HL-60/S4 (cell line): ENCODE measurements around the gene TMEM179.

Experiments
- in situ Hi-C: fragments of 300-500 bp; cut with MboI; formaldehyde crosslinking; loops from 2 replicates; pipeline ENCODE4 v1.14.3; 2022; ENCODE audit warnings: low sequenced_read_pairs

The TMEM179 gene

DNA sequence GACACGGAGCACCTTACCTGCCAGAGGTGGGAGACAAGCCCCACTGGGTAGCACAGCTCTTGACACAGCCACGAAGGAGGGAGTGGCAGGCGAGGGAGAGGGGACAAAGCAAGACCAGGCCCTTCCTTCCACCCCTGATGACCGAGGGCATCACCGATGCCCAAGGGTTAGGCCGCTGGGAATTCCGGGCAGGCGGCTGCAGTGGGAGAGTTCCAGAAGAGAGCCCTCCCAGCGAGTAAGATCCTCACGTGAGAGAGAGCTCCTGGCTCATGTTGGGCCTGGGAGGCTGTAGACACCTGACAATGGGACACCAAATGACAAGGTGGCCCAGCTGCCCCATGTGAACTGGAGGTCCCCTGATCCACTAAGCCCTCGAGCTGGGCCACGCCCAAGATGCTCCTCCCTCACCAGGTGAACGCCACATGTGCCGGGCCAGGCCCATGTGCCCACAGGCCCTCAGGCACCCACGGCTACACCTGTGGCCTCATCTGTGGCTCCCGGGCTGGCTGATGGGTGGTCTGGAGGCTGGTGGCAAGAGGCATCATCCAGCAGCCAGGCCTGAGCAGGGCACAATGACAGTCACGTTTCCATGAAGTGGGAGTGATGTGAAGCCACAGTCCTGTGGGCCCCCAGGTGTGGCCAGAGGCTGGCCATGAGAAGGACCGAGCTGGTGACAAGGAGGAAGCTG, 57.1 kb downstream of the TMEM179 start:
- in situ Hi-C loops, result no loop called here

DNA sequence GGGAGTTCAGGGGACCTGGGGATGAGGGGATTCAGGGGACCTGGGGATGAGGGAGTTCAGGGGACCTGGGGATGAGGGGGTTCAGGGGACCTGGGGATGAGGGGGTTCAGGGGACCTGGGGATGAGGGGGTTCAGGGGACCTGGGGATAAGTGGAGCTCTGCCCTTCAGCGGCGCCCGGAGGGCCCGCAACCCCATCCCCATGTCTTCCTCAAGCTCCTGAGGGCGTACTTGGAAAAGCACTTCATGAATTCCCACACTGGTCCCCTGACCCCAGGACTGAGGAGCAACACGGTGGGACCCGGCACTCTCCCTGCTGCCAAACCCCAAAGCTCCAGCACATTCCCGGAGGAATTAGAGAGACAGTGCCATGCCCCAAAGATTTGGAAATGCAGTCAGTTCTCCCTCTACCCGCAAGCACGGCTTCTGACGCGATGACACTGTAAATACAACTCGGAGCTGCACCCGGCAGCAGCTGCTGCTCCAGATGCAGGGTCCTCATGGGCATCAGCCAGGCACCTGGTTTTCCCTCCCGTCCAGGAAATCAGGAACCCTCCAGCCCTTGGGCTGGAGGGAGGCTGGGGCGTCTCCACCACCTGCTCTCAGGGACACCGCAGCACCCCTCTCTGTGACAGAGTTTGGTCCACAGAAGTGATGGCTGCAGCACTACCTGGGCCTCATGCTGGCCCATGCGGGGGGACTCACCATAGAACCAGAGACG, 57.8 kb downstream of the TMEM179 start:
- in situ Hi-C loops, result no loop called here

DNA sequence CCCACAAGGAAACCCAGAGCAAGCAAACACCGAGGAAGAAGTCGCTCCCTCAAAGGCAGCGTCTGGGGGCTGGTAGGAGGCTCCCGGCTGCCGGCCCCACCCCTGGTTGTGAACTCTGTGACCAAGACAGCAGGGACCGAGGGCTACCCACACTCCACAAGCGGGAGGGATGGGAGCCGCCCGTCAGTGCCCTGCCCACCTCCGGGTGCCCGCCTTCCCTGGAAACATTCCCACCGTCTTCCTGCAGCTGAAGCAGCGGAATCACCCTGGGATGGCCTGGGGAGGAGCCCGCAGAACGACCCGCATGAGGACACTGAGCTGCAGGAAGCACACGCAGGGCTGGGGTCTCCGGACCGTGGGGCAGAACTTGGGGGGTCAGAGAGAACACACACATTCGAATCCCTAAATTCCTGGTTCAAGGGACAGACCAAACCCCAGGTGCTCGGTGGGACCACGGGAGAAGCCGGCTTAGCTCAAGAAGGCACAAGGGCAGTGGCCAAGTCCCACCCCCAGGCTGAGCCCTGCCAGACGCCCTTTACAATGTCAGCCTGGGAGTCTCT, 58.5 kb downstream of the TMEM179 start:
- in situ Hi-C loops, result no loop called here

DNA sequence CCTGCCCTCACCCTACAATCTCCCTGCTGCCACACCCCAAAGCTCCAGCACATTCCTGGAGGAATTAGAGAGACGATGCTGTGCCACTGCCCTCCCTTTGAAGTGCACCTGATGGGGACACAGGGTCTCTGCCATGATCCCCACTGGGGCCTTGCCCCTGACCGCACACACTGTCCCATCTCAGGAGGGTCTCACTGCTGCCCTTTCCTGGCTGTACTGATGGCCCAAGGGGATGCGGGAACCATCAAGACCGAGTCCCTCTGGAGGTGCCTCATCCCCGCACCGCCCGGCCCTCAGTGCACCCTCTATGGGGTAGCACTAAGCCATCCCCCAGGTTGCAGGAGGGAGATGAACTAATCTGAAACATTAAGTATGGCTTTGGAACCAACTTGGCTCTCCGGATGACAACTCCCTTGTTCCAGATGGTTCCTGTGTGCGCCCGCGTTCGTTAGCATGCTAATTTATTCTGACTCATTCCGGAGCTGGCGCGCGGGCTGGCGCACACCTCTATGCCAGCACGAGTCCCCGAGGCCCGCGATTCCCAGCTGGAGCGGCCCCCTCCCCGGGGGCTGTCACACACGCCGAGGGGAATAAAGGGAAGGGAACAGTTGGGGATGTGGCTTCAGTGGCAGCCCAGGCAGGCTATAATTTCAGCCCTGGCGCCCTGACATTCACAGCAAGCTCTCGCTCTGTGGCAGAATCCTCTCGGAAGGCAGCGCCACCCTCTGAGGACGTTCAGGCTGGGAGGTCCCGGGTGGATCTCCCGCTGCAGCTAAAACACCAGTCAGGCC, 59.2 kb downstream of the TMEM179 start:
- in situ Hi-C loops, result no loop called here

DNA sequence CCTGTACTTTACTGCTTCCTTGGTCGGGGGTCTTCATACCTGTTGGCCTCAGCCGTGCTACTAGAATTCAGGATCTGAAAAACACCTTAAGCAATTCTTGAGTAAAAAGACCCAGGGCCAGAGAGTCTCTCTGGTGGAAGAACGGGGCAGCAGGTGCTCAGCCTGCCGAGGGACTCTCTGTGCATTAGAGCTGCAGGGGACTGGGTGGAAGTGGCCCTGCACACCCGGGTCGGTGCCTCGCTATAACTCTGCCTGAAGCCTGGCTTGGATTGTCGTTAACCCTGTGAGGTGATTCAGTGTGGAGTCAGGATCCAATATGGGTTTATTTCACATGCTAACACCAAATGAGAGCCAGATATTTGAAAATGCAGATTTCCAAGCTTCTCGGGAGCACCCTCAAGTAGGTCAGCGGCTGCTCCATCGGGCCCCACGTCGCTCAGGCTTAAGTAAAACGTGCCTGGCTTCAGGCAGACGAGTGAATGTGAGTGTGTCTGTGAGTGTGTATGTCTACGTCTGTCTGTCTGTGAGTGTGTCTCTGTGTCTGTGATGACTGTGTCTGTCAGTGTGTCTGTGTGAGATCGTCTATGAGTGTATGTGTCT, 60.1 kb downstream of the TMEM179 start:
- in situ Hi-C loops, result no loop called here

DNA sequence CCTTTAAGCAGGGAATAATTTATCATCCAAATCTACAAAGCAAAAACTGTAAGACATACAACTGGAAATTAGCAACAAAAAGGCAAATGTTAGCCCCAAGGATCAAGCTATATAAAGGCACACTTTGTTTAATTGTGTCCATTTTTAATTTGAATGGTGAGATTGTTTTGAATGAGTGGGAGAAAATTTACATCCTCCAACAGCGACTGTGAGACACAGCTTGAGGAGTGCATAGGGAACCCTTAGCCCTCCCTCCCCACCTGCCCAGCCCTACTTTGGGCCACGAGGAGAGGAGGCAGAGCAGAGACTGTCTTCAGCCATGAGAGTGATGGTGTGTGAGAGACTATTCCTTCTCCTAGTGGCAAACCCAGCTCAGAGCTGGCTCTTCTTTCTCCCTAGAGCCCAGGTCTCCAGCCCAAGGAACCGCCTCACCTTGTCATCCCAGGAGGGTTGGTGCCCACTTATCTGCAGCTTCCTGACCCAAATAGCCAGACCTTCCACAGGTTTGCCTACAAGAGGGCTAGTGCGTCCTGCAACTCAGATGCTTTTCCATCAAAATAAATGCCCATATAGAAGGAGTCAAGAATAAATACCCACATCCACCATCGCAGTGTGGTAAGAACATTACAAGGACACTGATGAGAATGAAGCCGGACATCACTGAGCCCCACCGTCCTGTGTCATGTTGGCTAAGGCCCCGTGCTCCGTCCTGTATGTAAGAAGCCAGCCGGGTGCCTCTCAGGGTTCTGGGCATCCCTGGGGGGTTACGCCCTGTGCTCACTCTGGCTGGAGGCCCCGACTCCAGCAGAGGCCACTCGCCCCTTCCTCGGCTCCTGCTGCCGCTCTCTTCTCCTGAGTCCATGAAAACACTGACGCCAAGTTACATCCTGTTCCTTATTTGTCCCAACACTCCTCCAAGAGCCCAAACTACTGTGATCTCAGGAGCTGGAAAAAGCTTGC, 61.4 kb downstream of the TMEM179 start:
- in situ Hi-C loops, result no loop called here

DNA sequence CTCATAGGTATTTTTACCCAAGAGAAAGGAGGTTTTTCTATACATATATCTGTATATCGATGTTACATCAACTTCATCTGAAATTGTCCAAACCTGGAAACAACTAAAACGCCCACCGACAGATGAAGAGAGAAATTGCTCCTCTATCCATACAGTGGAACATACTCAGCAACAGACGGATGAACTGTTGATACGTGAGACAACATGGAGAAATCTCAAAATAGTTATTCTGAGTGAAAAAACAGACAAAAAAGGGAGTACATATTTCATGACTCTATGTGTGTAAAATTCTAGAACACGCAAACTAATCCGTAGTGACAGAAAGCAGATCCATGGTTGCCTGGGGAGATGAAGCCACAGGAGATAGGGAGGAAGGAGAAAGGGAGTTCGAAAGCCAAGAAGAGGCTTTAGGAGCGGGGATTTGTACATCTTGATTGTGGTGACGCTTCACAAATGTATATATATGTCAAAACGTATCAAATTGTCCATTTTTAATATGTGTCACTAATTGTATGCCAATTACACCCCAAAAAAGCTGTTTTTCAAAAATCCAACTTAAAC, 62.6 kb downstream of the TMEM179 start:
- in situ Hi-C loops, result no loop called here
